Vein endothelial cell (primary cell): Measurements from ENCODE around the gene NDUFB4. TPM values are rescaled to one million over a fixed set of nuclear protein-coding genes. Genes with fewer than 3 reads are reported as not detected.

Source experiments
- total RNA-seq: library from RNA; depleted of rRNA; stranded (reverse); fragments of >200 nt; gene quantifications from 2 replicates; pipeline ENCODE4 v1.2.3, GENCODE V29; 2012

NDUFB4 gene
- 49.3 and 52.2 TPM in 2 replicates for total RNA-seq

DNA sequence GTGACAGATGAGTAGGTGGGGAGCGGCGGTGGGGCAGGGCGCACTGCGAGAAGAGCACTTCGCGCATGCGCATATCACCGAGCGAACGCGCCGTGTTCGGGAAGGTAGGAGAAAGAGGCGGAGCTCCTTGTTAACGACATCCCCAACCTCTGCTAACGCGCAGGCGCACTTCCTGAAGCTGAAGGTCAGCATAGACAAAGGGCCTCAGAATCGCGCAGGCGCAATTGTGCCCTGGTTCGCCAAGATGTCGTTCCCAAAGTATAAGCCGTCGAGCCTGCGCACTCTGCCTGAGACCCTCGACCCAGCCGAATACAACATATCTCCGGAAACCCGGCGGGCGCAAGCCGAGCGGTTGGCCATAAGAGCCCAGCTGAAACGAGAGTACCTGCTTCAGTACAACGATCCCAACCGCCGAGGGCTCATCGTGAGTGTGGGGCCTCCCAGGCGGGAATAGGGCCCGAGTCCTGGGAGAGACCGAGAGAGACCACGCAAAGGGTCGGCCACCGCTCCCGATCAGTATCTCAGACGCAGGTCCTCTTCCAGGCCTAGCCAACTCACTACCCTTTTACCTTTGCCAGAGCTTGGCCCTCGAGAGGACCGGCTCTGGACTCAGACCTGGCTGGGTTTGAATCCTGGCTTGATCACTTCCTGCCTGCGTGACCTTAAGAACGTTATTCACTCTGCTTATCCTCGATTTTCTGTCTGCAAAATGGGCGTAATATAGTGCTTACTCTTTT is at the start of gene NDUFB4:
TSS of gene NDUFB4 (plus strand) at position 221 of the 737 bp plus-strand sequence. CDS start at position 245, 24 bp downstream.

Other genes with a start within 250 kb of the NDUFB4 start
- gene LRRC58, start 247.0 kb upstream of the NDUFB4 start, total RNA-seq, result 19.6 and 27.7 TPM in 2 replicates
- gene FSTL1, start 145.3 kb upstream of the NDUFB4 start, total RNA-seq, result 475 and 666 TPM in 2 replicates
- 0.19 TPM in 1 of 2 replicates, not detected in the other for gene HGD, start 85.9 kb downstream of the NDUFB4 start, total RNA-seq
- gene RABL3, start 146.2 kb downstream of the NDUFB4 start, total RNA-seq, result 11.8 and 16.2 TPM in 2 replicates
- 19.9 and 24.9 TPM in 2 replicates for gene GTF2E1, start 146.4 kb downstream of the NDUFB4 start, total RNA-seq